Right lung (tissue), 5 donors: ENCODE data around the gene FOXS1. TPM values are rescaled to one million over a fixed set of nuclear protein-coding genes. Genes with fewer than 3 reads are reported as not detected.
"Not testable (repeated sequence)": the region's sequence is repeated elsewhere in the genome, so short reads cannot be mapped to it uniquely, and the experiment has no call there.

Experiments used
- DNase-seq, 2 donors: peaks; one replicate each; pipeline ENCODE4 v3.0.0-alpha.2; 2013
- polyA plus RNA-seq, 5 donors: library from polyadenylated mRNA; unstranded; fragments of 120-200 nt; gene quantifications; one replicate each; pipeline versions ENCODE4 v1.2.1 to v1.2.3, GENCODE V29; 2013; ENCODE audit warnings: inconsistent platforms in 1 of 5, low replicate concordance in 1 of 5; ENCODE audit not compliant: insufficient read length in 5 of 5, insufficient read depth in 1 of 5

FOXS1 gene
- polyA plus RNA-seq, 5 donors: 5.0 to 10.6 (median 5.9) TPM

DNA sequence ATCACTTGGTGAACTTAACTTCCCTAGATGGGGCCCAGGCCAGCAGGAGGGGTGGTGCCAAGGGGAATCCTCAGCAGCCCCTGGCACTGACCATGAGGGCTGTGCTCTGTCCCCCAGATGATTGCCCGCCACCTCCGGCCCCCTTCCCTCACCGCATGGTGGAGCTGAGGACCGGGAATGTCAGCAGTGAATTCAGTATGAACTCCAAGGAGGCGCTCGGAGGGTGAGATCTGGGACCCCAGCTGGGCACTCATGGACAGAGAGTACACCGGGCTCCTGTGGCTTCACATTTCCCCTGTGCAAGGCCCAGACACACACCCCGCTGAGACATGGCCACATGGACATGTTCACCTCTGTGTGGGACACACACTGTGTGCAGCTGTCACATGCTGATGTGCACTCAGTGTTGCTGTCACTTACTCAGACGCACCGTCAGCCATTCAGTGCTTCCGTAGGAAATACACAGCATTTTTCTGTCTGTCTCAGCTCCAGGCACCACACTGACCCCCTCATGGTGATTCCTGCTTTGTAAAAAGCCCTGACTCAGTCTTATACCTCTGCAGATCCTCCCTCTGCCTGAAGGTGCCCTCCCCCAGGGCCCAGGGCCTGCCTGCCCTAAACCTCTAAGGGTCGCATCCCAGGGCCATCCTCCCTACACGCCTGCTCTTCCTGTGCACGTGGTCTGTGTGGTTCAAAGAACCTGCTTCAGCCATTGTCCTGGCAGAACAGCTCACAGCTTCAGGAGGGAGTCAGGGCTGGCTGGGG is 21.9 kb downstream of the FOXS1 start:
- no peak for DNase-seq

GRCh38 chr20:31822421-31823330 is 22.7 kb downstream of the FOXS1 start:
- DNase-seq: peak; percentile 62 to 77

DNA sequence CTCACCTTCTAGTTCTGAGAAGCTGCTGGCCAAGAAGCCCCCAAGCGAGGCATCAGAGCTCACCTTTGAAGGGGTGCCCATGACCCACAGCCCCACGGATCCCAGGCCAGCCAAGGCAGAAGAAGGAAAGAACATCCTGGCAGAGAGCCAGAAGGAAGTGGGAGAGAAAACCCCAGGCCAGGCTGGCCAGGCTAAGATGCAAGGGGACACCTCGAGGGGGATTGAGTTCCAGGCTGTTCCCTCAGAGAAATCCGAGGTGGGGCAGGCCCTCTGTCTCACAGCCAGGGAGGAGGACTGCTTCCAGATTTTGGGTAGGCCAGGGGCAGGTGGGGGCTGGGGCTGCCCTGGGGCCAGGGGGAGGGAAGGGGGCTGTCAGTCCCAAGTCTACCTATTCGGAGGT is 24.0 kb downstream of the FOXS1 start:
- DNase-seq: no peak

- DNase-seq: no peak
Observed at GRCh38 chr20:31820228-31820627, 25.2 kb downstream of the FOXS1 start.

DNA sequence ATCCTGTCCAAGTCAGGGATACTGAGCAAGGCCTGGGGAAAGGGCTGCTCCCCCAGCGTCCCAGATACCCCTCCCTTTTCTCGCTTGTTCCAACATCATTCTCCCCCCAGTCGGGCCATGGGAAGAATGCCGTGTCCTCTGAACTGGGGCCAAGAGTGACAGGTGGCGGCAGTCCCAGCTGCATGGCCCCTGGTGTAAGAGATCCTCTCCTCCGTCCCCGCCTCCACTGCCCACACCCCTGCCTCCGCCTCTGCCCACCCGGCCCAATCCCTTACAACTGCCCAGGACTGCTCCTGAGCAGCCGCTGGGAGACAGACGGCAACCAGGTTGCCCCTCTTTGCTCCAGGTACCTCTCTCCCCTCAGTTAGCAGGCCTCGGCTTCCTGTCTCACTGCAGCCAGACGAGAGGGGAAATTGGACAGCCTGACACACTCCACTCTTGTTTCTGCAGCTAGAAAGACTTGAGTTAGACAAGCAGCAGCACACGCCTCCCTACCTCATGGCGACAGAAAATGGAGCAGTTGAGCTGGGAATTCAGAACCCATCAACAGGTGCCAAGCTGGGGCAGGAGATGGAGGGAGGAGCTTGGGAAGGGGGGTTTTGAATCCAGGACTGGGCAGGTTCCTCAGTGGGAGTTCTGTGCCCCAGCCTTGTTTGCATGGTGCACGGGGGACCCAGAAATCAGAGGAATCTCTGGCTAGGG is 26.2 kb downstream of the FOXS1 start, which contains the start of gene MYLK2:
Gene MYLK2 (plus strand): TSS at position 274 of the 702 bp plus-strand sequence. CDS start 225 bp downstream, at position 499.
- DNase-seq: no peak

- no peak for DNase-seq
Observed at GRCh38 chr20:31818376-31818908, 27.0 kb downstream of the FOXS1 start.

- no peak for DNase-seq
Observed at GRCh38 chr20:31817461-31817860, 27.9 kb downstream of the FOXS1 start.

GRCh38 chr20:31816221-31816620 is 29.2 kb downstream of the FOXS1 start:
- no peak for DNase-seq

GRCh38 chr20:31815408-31816188 is 29.8 kb downstream of the FOXS1 start:
- DNase-seq: no peak

- not testable (repeated sequence) for DNase-seq
Observed at GRCh38 chr20:31814142-31814541, 31.3 kb downstream of the FOXS1 start.

GRCh38 chr20:31813611-31814010 is 31.8 kb downstream of the FOXS1 start:
- DNase-seq: no peak

- DNase-seq: no peak
Observed at GRCh38 chr20:31811796-31812728, 33.3 kb downstream of the FOXS1 start.

DNA sequence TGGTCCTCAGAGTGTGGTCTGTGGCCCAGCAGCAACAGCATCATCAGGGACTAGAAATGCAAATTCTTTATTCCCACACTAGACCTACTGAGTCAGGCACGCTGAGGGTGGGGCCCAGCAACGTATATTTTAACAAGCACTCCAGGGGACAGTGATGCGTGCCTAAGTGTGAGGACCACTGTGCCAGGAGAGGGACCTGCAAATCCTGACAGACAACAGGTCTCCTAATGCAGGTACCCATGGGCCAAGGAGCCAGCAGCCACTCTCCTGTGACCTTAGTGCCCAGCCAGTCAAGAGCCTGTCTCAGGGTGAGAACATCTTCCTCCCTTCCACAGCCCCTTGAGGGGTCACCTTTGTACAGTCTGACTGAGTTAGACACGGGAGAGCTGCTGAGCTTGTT is 34.2 kb downstream of the FOXS1 start:
- no peak for DNase-seq

GRCh38 chr20:31809661-31810060 is 35.7 kb downstream of the FOXS1 start:
- DNase-seq: no peak

DNA sequence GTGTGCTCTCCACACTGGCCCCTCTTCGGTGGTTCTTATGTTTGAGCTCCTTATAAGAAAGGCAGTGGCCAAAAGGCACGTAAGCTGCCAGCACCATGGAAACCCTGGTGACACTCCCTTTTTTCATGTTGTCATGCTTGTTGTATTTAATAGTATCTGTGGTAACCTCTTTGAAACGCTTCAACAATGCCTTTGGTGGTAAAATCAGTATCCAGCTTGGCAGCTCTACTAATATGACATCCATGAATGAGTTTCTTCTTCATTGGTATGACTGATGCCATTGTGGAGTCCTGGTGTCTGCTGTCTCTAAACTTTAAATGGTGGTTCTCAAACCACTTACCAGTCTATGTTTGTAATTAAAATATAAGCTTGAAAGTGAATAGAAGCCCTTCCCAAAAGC is 36.9 kb downstream of the FOXS1 start:
- DNase-seq: no peak

- no peak for DNase-seq
Observed at GRCh38 chr20:31806564-31807355, 38.6 kb downstream of the FOXS1 start.

DNA sequence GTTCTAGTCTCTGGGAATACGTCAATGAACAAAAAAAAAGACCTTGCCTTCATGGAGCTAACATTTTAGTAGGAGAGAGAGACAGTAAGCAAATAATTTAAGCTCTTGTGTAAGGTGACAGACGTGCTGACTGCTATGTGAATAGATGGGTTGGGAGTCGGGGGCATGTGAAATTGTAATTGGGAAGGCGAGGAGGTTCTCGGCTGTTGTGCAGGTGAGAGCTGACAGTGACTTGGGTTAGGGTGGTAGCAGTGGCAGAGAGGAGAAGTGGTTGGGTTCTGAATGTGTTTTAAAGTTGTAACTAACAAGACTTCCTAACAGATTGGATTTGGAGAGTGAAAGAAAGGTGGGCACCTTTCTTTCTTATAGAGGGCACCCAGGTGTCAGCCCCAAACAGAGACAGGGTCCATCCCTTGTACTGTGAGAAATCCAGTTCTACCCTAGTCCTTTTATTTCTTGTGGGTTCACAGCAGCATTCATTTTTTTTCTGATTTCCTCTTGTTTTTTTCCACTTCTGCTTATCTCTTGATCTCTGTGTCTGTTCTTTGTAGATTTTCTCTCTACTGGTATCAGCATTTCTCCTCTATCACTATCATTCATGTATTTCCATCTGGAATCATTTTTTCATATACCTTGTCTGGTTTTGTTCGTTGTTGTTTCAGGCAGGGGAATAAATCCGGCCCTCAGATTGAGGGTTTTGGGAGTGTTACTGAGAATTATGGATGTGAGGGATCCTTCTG is 41.7 kb downstream of the FOXS1 start:
- DNase-seq: no peak

DNA sequence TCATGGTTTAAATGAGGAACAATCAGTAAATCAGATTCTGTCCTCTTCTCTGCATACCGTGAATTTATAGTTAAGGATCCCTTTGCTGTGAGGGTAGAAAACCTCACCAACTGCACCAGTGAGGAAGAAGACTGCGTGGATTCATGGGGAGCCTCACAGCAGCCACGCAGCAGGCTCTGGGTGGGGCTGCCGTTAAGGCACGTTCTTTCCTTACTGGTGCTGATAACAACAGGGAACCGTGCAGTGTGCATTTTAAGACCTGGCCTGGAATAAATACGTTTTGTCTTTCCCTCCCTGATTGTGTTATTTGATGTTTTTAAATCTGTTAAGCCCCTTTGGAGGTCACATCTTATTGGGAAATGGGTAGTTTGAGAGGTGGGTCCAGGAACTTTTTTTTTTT is 43.9 kb downstream of the FOXS1 start:
- no peak for DNase-seq
